GM12873 (cell line): ENCODE data around the gene UBE2E1.

Experiments used
- TF ChIP-seq, protein P1 (sequence below): IDR thresholded peaks from 2 replicates; pipeline ENCODE4 v1.5.1; 2012; ENCODE audit warnings: low read depth, mild to moderate bottlenecking, moderate library complexity, low read length, control low read depth; ENCODE audit not compliant: insufficient read depth; ENCODE audit errors: missing control alignments

Gene UBE2E1

DNA sequence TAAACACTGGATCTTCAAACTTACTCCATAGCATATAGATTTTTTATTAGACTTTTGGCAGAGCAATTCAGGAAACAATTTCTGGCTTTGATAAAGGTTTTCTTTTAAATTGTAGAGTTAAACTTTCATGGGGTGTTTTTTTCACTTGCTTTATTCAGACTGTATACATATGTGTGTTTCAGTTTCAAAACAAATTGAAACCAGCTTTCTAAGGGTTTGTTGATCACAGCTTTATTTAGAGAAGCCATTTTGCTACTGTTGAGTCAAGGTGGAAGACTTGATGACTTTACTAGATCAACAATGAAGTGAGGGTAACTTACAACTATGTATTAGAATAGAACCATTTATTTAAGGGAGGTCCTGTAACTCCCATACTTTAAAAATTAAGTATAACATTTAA lies 6.2 kb downstream of the UBE2E1 start:
- TF ChIP-seq, protein P1, sequence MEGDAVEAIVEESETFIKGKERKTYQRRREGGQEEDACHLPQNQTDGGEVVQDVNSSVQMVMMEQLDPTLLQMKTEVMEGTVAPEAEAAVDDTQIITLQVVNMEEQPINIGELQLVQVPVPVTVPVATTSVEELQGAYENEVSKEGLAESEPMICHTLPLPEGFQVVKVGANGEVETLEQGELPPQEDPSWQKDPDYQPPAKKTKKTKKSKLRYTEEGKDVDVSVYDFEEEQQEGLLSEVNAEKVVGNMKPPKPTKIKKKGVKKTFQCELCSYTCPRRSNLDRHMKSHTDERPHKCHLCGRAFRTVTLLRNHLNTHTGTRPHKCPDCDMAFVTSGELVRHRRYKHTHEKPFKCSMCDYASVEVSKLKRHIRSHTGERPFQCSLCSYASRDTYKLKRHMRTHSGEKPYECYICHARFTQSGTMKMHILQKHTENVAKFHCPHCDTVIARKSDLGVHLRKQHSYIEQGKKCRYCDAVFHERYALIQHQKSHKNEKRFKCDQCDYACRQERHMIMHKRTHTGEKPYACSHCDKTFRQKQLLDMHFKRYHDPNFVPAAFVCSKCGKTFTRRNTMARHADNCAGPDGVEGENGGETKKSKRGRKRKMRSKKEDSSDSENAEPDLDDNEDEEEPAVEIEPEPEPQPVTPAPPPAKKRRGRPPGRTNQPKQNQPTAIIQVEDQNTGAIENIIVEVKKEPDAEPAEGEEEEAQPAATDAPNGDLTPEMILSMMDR = no peak

- TF ChIP-seq, protein P1 = no peak
Measured at GRCh38 chr3:23815879-23816278, 10.1 kb downstream of the UBE2E1 start.

GRCh38 chr3:23816721-23817120 lies 11.0 kb downstream of the UBE2E1 start:
- TF ChIP-seq, protein P1 = no peak

DNA sequence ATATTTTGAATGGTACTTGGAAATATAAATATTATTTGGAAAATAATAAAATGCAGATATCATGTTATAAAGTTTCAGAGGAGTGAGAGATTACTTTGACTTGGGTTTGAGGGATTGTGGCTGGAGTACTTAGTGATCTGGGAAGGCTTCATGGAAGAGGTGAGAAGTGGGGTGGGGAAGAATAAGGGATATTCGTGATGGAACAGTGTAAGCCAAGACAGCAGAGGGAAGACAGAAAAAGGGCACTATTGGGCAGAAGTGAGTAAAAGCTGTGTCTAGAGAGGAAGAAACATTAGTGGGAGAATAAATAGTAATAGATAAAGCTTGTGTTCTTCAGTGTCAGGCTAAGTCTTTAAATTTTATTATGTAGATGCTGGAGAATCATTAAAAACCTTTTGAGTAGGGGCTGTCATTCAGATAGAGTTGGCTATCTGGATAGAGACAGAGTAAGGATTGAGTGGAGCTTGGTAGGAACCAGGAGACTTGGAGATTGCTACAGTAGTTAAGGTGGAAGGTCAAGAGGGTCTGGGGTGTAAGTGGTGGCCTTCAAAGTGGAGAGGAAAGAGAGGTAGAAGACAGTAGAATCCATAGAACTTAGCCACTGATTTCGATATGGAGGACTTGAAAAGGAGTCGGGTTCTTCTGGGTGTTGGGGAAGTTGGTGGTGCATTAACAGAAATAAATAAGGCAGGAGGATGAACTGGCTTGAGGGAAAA lies 11.9 kb downstream of the UBE2E1 start:
- TF ChIP-seq, protein P1 = no peak

GRCh38 chr3:23819599-23820360 lies 14.0 kb downstream of the UBE2E1 start:
- TF ChIP-seq, protein P1 = no peak

DNA sequence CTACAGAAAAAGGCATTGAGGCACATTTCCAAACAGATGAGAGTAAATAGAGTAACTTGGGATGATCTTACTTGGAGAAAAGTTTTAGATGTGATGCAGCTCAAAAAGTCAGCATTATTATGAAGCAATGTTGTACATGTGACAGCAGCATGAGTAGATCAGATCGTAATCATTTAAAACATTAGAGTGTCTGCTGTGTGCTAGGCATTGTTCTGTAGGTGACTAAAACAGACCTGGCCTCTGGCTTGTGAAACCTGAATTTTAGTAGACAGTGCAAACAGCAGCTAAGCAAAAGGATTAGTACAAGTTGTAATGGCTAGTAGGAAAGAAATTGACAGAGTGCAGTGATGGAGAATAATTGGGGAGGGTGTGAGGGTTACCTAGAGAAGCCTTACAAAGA lies 15.1 kb downstream of the UBE2E1 start:
- TF ChIP-seq, protein P1 = no peak

DNA sequence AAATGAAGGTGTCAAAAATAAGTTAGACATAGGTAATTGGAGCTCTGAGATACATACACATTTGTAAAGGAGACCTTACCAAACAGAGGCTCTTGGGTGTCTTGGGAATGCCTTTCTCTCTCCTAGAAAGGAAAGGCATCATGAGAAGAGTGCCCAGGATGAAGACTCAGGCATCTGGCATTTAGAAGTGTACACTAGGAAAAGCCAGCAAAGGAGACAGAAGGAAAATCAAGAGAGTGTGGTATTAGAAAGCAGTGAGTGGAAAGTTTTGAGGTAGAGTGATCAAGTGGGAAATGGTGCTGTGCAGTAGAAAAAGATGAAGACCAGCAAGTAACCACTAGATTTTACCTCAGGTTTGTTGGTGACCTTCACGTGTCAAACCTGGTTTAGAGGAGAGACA lies 16.1 kb downstream of the UBE2E1 start:
- TF ChIP-seq, protein P1 = no peak
